Measurements from ENCODE around the gene COL9A3. TPM values are rescaled to one million over a fixed set of nuclear protein-coding genes. Genes with fewer than 3 reads are reported as not detected.

The COL9A3 gene
- total and polyA plus RNA-seq, 2 experiments from 2014 or later = 23.9 to 68.1 TPM

DNA sequence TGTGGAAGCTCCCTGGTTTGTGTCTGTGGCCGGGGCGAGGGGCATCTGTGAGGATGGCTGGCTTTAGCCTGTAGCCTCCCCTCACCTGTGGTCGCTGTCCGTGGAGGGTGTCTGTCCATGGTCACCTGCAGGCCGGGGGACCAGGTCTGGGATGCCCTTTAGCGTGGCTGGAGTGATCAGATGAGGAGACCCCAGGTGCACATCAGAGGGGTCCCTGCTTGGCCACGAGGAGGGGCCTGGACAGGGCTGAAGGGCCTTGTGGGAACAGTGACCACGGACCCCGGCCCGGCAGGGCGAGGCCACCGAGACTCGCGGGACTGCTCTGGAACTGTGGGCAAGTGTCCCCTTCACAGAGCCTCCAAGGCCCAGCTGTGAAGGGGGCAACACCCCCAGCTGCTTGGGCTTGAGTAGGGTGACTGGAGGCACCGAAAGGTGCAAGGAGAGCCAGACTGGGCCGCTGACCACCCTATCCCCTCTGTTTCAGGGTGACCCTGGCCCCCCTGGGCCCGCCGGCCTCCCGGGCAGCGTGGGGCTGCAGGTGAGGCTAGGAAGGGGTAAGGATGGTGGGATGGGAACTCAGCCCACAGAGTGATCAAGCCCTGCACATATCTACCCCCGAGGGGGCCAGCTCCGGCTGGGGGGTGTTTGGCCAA is 8.6 kb downstream of the COL9A3 start:
- no peak overlapping the region for H3K4me3 ChIP-seq
- no peak for DNase-seq (ENCODE audit: low spot score)
- no peak overlapping the region for H3K27ac ChIP-seq
- no peaks in the 10 kb centered on the region for H3K9me3 ChIP-seq (ENCODE audit: low read depth)
- no peaks in the 10 kb centered on the region for H3K9me2 ChIP-seq (replicated peaks; ENCODE audit: insufficient read depth)
- peaks cover 7% of the 10 kb centered on the region for H3K4me1 ChIP-seq (ENCODE audit: insufficient read depth)
- 87% methylated on average over 22 of the region's 22 CpGs for WGBS (ENCODE audit: low lambda C conversion rate, missing lambda C conversion rate)
- H2AFZ ChIP-seq = no peak overlapping the region
- H3K4me2 ChIP-seq = peak overlapping the region; percentile 96
- no peaks in the 10 kb centered on the region for H3K27me3 ChIP-seq
- no peaks in the 10 kb centered on the region for H3K36me3 ChIP-seq (replicated peaks; ENCODE audit: insufficient read depth, low read depth)
- no peaks in the 10 kb centered on the region for H3K79me2 ChIP-seq
- no peaks in the 10 kb centered on the region for H4K20me1 ChIP-seq (ENCODE audit: insufficient read depth, poor library complexity, severe bottlenecking)
- TF ChIP-seq, protein P1, sequence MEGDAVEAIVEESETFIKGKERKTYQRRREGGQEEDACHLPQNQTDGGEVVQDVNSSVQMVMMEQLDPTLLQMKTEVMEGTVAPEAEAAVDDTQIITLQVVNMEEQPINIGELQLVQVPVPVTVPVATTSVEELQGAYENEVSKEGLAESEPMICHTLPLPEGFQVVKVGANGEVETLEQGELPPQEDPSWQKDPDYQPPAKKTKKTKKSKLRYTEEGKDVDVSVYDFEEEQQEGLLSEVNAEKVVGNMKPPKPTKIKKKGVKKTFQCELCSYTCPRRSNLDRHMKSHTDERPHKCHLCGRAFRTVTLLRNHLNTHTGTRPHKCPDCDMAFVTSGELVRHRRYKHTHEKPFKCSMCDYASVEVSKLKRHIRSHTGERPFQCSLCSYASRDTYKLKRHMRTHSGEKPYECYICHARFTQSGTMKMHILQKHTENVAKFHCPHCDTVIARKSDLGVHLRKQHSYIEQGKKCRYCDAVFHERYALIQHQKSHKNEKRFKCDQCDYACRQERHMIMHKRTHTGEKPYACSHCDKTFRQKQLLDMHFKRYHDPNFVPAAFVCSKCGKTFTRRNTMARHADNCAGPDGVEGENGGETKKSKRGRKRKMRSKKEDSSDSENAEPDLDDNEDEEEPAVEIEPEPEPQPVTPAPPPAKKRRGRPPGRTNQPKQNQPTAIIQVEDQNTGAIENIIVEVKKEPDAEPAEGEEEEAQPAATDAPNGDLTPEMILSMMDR (IDR thresholded peaks at IDR 0.05; ENCODE audit: poor library complexity) = no peak
- no peak for TF ChIP-seq EZH2phosphoT487 (IDR thresholded peaks at IDR 0.05; ENCODE audit: low read depth, severe bottlenecking, unreplicated experiment)
- no peak for TF ChIP-seq EZH2 (IDR thresholded peaks at IDR 0.05; ENCODE audit: borderline replicate concordance)

DNA sequence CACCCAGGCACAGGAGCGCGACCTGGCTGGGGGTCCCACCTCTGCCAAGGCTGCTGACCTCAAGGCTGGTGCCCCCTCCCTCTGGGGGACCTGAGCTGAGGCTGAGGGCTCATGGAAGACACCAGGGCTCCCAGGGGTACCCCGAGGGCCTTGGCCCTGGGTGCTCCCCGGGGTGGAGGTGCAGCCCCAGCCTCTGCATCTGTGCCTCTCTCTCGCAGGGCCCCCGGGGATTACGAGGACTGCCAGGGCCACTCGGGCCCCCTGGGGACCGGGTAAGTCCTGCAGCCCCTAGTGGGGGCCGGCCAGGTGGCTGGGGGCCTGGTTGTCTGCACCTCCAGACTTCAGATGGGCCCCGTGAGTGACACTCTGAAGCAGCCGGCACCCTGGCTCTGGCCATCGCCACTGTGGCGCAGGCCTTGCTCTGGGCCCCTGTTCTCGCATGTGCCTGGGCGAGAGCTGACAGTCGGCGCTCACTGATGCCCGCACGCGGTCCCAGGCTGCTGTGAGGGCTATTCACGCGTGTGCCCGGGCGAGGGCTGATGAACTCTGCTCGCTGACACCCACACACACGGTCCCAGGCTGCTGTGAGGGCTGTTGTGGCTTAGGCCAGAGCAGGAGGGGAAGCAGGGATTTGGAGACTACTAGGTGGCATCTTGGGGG is 9.3 kb downstream of the COL9A3 start:
- WGBS (ENCODE audit: low lambda C conversion rate, missing lambda C conversion rate) = 94% methylated on average over 24 of the region's 27 CpGs
- Histone ChIP-seq H3K9me2 (replicated peaks; ENCODE audit: insufficient read depth) (no peaks in the 10 kb centered on the region), H3K79me2 (no peaks in the 10 kb centered on the region), H3K27ac (no peak overlapping the region), H3K27me3 (no peaks in the 10 kb centered on the region), H3K9me3 (ENCODE audit: low read depth) (no peaks in the 10 kb centered on the region), H4K20me1 (ENCODE audit: insufficient read depth, poor library complexity, severe bottlenecking) (no peaks in the 10 kb centered on the region), H2AFZ (no peak overlapping the region), H3K36me3 (replicated peaks; ENCODE audit: insufficient read depth, low read depth) (no peaks in the 10 kb centered on the region), H3K4me1 (ENCODE audit: insufficient read depth) (peaks cover 7% of the 10 kb centered on the region), H3K4me3 (no peak overlapping the region), H3K4me2 (no peak overlapping the region)
- DNase-seq (ENCODE audit: low spot score) = no peak
- no peak for TF ChIP-seq EZH2phosphoT487 (IDR thresholded peaks at IDR 0.05; ENCODE audit: low read depth, severe bottlenecking, unreplicated experiment)
- TF ChIP-seq EZH2 (IDR thresholded peaks at IDR 0.05; ENCODE audit: borderline replicate concordance) = no peak
- TF ChIP-seq, protein P1 (IDR thresholded peaks at IDR 0.05; ENCODE audit: poor library complexity) = no peak

DNA sequence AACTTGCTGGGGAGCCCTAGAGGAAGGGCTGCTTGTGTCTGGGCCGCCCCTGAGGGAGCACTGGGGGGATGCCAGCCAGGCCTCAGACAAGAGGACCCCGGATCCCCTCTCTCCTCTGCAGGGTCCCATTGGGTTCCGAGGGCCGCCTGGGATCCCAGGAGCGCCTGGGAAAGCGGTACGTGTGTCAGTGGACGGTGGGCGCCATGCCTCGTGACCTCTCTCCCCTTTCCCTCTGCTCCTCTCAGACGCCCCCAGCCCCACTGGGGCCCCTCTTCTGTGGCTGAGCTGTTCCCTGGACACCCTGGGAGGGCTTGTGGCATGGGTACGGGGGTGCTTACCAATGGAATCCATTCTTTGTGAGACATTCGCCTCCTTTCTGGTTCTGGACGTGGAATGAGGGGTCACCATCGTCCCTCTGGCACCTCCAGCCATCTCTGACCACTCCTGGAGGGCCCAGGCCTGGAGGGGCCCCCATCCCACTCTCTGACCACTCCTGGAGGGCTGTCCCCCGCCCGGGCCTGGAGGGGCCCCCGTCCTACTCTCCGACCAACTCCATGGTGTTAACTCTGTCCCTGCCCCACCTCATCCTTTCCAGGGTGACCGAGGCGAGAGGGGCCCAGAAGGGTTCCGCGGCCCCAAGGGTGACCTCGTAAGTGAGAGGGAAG is 9.9 kb downstream of the COL9A3 start:
- WGBS (ENCODE audit: low lambda C conversion rate, missing lambda C conversion rate) = 96% methylated on average over 18 of the region's 24 CpGs
- TF ChIP-seq EZH2 (IDR thresholded peaks at IDR 0.05; ENCODE audit: borderline replicate concordance) (no peak), EZH2phosphoT487 (IDR thresholded peaks at IDR 0.05; ENCODE audit: low read depth, severe bottlenecking, unreplicated experiment) (no peak)
- TF ChIP-seq, protein P1 (IDR thresholded peaks at IDR 0.05; ENCODE audit: poor library complexity) = no peak

More for the DNA sequence above, 9.9 kb downstream of the COL9A3 start:
- Histone ChIP-seq H3K4me2 (no peak overlapping the region), H3K4me3 (no peak overlapping the region), H3K27ac (no peak overlapping the region), H3K9me3 (ENCODE audit: low read depth) (no peaks in the 10 kb centered on the region), H3K9me2 (replicated peaks; ENCODE audit: insufficient read depth) (no peaks in the 10 kb centered on the region), H4K20me1 (ENCODE audit: insufficient read depth, poor library complexity, severe bottlenecking) (no peaks in the 10 kb centered on the region), H3K36me3 (replicated peaks; ENCODE audit: insufficient read depth, low read depth) (no peaks in the 10 kb centered on the region), H2AFZ (no peak overlapping the region), H3K4me1 (ENCODE audit: insufficient read depth) (peaks cover 7% of the 10 kb centered on the region), H3K79me2 (no peaks in the 10 kb centered on the region), H3K27me3 (no peaks in the 10 kb centered on the region)
- no peak for DNase-seq (ENCODE audit: low spot score)

Data from hepatocyte (in vitro differentiated cells).